Chondrocyte (in vitro differentiated cells): ENCODE data around the gene LRP6. TPM values are rescaled to one million over a fixed set of nuclear protein-coding genes. Genes with fewer than 3 reads are reported as not detected.
A peak's percentile ranks its signal among the peaks of the same experiment; 100 is the strongest.

ENCODE experiments used
- DNase-seq: peaks from one replicate; pipeline ENCODE4 v3.0.0; 2021; ENCODE audit warnings: mixed read lengths, low spot score
- H3K27ac Mint-ChIP-seq: one replicate; pipeline ENCODE4 v1.8.0; 2021; ENCODE audit warnings: mild to moderate bottlenecking, moderate library complexity, mixed read lengths; ENCODE audit not compliant: unreplicated experiment
- H3K27me3 Mint-ChIP-seq: 2 replicates; pipeline ENCODE4 v1.8.0; 2021; ENCODE audit warnings: low read depth, mixed read lengths
- H3K36me3 Mint-ChIP-seq: 2 replicates; pipeline ENCODE4 v1.8.0; 2021; ENCODE audit warnings: low read depth, mixed read lengths
- H3K4me1 Mint-ChIP-seq: 2 replicates; pipeline ENCODE4 v1.8.0; 2021; ENCODE audit warnings: low read depth, mild to moderate bottlenecking, mixed read lengths
- H3K4me3 Mint-ChIP-seq: one replicate; pipeline ENCODE4 v1.8.0; 2021; ENCODE audit warnings: mild to moderate bottlenecking, moderate library complexity, mixed read lengths; ENCODE audit not compliant: unreplicated experiment
- H3K9me3 Mint-ChIP-seq: 2 replicates; pipeline ENCODE4 v1.8.0; 2021; ENCODE audit warnings: low read depth, mixed read lengths
- CTCF ChIP-seq: fragments of 200-600 bp; sonication (generic); IDR thresholded peaks from 2 replicates; pipeline ENCODE4 v1.5.0; 2021; ENCODE audit warnings: antibody characterized with exemption, mild to moderate bottlenecking, moderate library complexity
- total RNA-seq: library from RNA; stranded (reverse); gene quantifications from 3 replicates; pipeline ENCODE4 v1.2.1, GENCODE V29; 2021

Gene LRP6
- total RNA-seq, 1 donor from 2014 or later, result 41.4 TPM

- H3K36me3 Mint-ChIP-seq, result no peaks in the 10 kb centered on the region
- no peak for DNase-seq
- no peak for TF ChIP-seq CTCF
- H3K27me3 Mint-ChIP-seq, result no peaks in the 10 kb centered on the region
- H3K27ac Mint-ChIP-seq, result no peak overlapping the region
- H3K9me3 Mint-ChIP-seq, result peaks cover 4% of the 10 kb centered on the region
- no peak overlapping the region for H3K4me3 Mint-ChIP-seq
- H3K4me1 Mint-ChIP-seq, result peaks cover 39% of the 10 kb centered on the region
Measured at GRCh38 chr12:12190087-12190809, 76.6 kb downstream of the LRP6 start.

DNA sequence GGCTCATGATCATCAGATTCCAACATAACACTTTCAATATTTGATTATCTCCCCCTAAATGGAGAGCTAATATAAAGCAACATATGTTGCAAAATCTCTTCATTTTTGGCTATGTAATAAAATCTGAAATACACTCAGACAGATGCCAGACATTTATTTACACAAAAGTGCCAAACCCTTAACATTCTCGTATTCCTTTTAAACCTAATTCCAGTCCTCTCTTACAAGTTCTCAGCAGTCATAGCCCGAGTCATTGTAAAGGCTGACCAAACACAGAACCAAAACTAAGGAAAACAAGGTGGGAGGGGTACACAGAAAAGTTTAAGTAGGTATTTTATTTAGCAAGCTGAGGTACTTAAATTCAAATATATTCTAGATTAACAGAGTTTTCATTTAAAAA lies 81.4 kb downstream of the LRP6 start:
- TF ChIP-seq CTCF, result no peak
- DNase-seq, result no peak
- Mint-ChIP-seq H3K4me3 (no peak overlapping the region), H3K36me3 (peaks cover 4% of the 10 kb centered on the region), H3K27me3 (no peaks in the 10 kb centered on the region), H3K9me3 (peaks cover 2% of the 10 kb centered on the region), H3K27ac (peak overlapping the region; percentile 58), H3K4me1 (peaks cover 58% of the 10 kb centered on the region)

DNA sequence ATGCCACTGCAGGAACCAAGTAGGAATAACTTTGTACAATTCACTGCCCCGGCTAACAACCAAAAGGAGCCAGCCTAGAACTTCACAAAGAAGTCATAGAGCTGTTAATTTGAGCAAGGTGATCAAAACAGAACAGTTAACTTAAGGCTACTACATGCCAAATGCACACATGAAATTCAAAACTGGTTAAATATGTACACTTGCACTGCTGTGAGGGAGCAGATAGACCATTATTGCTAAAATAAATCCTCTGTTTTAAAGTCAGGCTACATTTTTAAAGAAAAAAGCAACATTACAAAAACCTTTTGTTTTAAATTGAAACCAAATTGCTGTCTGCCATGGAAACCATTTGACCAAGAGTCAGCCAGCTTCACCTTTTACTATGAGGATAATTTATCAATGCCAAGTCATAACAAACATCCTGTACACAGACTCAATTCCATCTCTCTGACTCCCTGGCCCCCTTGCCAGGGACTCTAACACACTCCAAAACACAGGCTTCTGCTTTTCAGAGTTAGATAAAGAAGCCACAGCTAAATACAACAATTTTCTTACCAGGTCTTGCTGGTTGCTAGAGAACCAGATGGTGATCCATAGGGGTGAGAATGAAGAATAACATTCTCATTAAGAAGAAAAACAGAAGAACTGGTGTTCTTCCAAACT lies 84.0 kb downstream of the LRP6 start:
- Mint-ChIP-seq H3K27me3 (no peaks in the 10 kb centered on the region), H3K4me3 (no peak overlapping the region), H3K36me3 (peaks cover 5% of the 10 kb centered on the region), H3K27ac (peak overlapping the region; percentile 59), H3K4me1 (peaks cover 61% of the 10 kb centered on the region), H3K9me3 (peaks cover 2% of the 10 kb centered on the region)
- no peak for TF ChIP-seq CTCF
- DNase-seq, result no peak

- Mint-ChIP-seq H3K4me1 (peaks cover 58% of the 10 kb centered on the region), H3K9me3 (peaks cover 2% of the 10 kb centered on the region), H3K27me3 (no peaks in the 10 kb centered on the region), H3K27ac (peak overlapping the region; percentile 86), H3K36me3 (peaks cover 7% of the 10 kb centered on the region), H3K4me3 (no peak overlapping the region)
- no peak for TF ChIP-seq CTCF
- DNase-seq, result no peak
Measured at GRCh38 chr12:12181511-12181910, 85.3 kb downstream of the LRP6 start.

- Mint-ChIP-seq H3K4me3 (no peak overlapping the region), H3K27me3 (no peaks in the 10 kb centered on the region), H3K36me3 (peaks cover 7% of the 10 kb centered on the region), H3K4me1 (peaks cover 52% of the 10 kb centered on the region), H3K27ac (peak overlapping the region; percentile 86), H3K9me3 (peaks cover 2% of the 10 kb centered on the region)
- DNase-seq, result no peak
- TF ChIP-seq CTCF, result no peak
Measured at GRCh38 chr12:12180575-12180974, 86.3 kb downstream of the LRP6 start.
